Sigmoid colon (tissue), 4 donors: ENCODE results near the gene NKX2-2.

ENCODE experiments used
- CTCF ChIP-seq, 4 experiments: fragments of 450-650 bp in 3 of 4; fragments of 200-600 bp in 1 of 4; IDR thresholded peaks; one replicate each; pipeline ENCODE4 v1.5.1; 2016 to 2019; ENCODE audit warnings: antibody characterized with exemption in 4 of 4, mild to moderate bottlenecking in 3 of 4, moderate library complexity in 2 of 4
- EP300 ChIP-seq, 4 donors: sonication (generic); formaldehyde crosslinking; IDR thresholded peaks; one replicate each; pipeline ENCODE4 v1.6.1; 2017; ENCODE audit warnings: antibody characterized with exemption in 4 of 4
- POLR2AphosphoS5 ChIP-seq, 4 donors: sonication (generic); formaldehyde crosslinking; IDR thresholded peaks; one replicate each; pipeline ENCODE4 v1.6.1; 2017; ENCODE audit warnings: antibody characterized with exemption in 4 of 4

GRCh38 chr20:21548390-21549035 lies 34.6 kb upstream of the NKX2-2 start:
- TF ChIP-seq POLR2AphosphoS5 (IDR thresholded peaks at IDR 0.05) (no peak), CTCF (IDR thresholded peaks at IDR 0.05) (no peak), EP300 (IDR thresholded peaks at IDR 0.05) (no peak)
